NCI-H2227 (cell line): ENCODE measurements around the gene CFAP69.
"Not testable (repeated sequence)": the region's sequence is repeated elsewhere in the genome, so short reads cannot be mapped to it uniquely, and the experiment has no call there.

Source experiments
- DNase-seq: peaks from one replicate; lab custom pipeline; 2025; ENCODE audit not compliant: unreplicated experiment; lab: John Stamatoyannopoulos, UW

Gene CFAP69

GRCh38 chr7:90232430-90232829, 12.5 kb upstream of the CFAP69 start:
- DNase-seq, result no peak

- no peak for DNase-seq
Observed at GRCh38 chr7:90233569-90233968, 11.4 kb upstream of the CFAP69 start.

- DNase-seq, result no peak
Observed at GRCh38 chr7:90236721-90237289, 8.2 kb upstream of the CFAP69 start.

GRCh38 chr7:90238022-90238421, 7.0 kb upstream of the CFAP69 start:
- no peak for DNase-seq

- no peak for DNase-seq
Observed at GRCh38 chr7:90238583-90238982, 6.4 kb upstream of the CFAP69 start.

GRCh38 chr7:90239050-90239449, 5.9 kb upstream of the CFAP69 start:
- no peak for DNase-seq

GRCh38 chr7:90239625-90240228, 5.2 kb upstream of the CFAP69 start:
- no peak for DNase-seq

GRCh38 chr7:90242369-90243168, 2.4 kb upstream of the CFAP69 start:
- no peak for DNase-seq

GRCh38 chr7:90243556-90243955, 1.4 kb upstream of the CFAP69 start:
- no peak for DNase-seq

- no peak for DNase-seq
Observed at GRCh38 chr7:90244565-90244908, 437 bp upstream of the CFAP69 start.

GRCh38 chr7:90246171-90246570, 1.2 kb downstream of the CFAP69 start:
- DNase-seq, result no peak

- no peak for DNase-seq
Observed at GRCh38 chr7:90248706-90249105, 3.7 kb downstream of the CFAP69 start.

GRCh38 chr7:90250601-90251303, 5.8 kb downstream of the CFAP69 start:
- DNase-seq, result no peak

- no peak for DNase-seq
Observed at GRCh38 chr7:90251304-90251635, 6.3 kb downstream of the CFAP69 start.

- DNase-seq, result not testable (repeated sequence)
Observed at GRCh38 chr7:90256011-90256410, 11.0 kb downstream of the CFAP69 start.

GRCh38 chr7:90256778-90257177, 11.8 kb downstream of the CFAP69 start:
- no peak for DNase-seq

- no peak for DNase-seq
Observed at GRCh38 chr7:90261441-90261840, 16.5 kb downstream of the CFAP69 start.

GRCh38 chr7:90262438-90262837, 17.5 kb downstream of the CFAP69 start:
- DNase-seq, result peak; percentile 35

GRCh38 chr7:90266808-90267207, 21.8 kb downstream of the CFAP69 start:
- no peak for DNase-seq

- no peak for DNase-seq
Observed at GRCh38 chr7:90267263-90267858, 22.4 kb downstream of the CFAP69 start.

GRCh38 chr7:90269163-90269562, 24.2 kb downstream of the CFAP69 start:
- DNase-seq, result no peak
